Gastroesophageal sphincter (tissue), 2 donors: ENCODE results near the gene CYP4F11.

Experiments
- POLR2A ChIP-seq, 2 donors: fragments of 450-650 bp; IDR thresholded peaks; one replicate each; pipeline ENCODE4 v1.6.1; 2017; ENCODE audit warnings: antibody characterized with exemption in 2 of 2, mild to moderate bottlenecking in 2 of 2, moderate library complexity in 1 of 2
- POLR2AphosphoS5 ChIP-seq: sonication (generic); formaldehyde crosslinking; IDR thresholded peaks from one replicate; pipeline ENCODE4 v1.6.1; 2017; ENCODE audit warnings: antibody characterized with exemption

DNA sequence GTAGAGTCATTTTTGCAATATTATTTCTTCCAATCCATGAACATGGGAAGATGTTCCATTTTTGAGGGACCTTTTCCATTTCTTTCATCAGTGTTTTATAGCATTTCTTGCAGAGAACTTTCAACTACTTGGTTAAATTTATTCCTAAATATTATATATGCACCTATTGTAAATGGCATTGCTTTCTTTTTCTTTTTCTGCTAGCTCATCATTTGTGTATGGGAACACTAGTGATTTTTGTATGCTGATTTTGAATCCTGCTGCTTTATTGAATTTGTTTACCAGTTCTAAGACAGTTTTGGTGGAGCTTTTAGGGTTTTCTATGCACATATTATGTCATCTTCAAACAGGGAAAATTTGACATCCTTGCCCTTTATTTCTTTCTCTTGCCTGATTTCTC, 29.3 kb downstream of the CYP4F11 start:
- TF ChIP-seq POLR2AphosphoS5, result no peak
- TF ChIP-seq POLR2A (IDR thresholded peaks at IDR 0.05), result no peak
